ENCODE results near the gene HES6. TPM values are rescaled to one million over a fixed set of nuclear protein-coding genes. Genes with fewer than 3 reads are reported as not detected.

HES6 gene
- total and polyA plus RNA-seq, 2 experiments from 2014 or later, result 38.8 to 76.3 TPM

DNA sequence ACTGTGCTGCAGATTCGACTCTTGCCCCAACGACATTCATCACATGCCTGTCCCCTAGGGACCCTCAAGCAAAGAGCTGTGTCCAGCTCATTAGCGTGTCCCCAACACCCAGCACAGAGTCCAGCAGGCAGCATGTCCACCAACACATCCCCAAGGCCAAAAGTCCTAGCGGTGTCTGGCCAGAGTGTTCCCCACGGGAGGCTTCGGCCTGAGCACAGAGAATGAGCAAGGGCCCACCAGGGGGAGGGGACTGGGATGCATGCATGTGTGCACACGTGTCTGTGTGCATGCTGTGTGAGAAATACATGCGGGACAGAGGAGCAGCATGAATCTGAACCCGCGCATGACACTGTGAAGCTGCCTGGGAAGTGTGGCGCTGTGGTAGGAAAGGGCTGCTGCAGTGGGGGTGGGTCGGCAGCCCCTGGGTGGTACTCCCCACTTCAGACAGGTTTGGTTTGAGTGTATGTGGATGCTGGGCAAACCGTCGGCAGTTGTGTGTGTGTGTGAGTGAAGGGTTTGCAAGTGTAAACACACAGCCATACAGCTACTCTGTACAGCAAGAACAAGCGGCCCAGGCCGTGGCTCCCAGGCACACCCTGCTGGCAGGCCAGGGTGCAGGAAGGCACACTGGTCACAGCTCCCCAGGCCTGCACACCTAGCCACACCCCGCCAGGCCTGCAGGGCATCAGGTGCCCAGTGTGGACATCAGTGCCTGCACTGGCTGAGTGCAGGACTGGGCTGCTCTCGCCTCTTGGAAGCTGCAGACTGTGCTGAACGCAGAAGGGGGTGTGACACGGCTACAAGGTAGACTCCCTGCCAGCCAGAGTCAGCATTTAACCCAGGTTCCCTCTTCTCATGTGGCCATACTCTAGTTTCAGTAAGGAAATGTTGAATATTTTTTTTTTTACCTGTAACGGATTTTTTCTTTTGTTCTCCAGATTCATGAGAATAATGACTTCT is 19.5 kb upstream of the HES6 start:
- Histone ChIP-seq H3K79me2 (replicated peaks; ENCODE audit: insufficient read depth) (no peaks in the 10 kb centered on the region), H4K20me1 (replicated peaks; ENCODE audit: insufficient read depth) (0 out of 2 replicates have a peak, but pooled peaks cover 5% of the 10 kb centered on the region), H3K9me2 (ENCODE audit: insufficient read depth) (no peaks in the 10 kb centered on the region), H3K4me3 (no peak overlapping the region), H3K27ac (ENCODE audit: low read depth) (no peak overlapping the region), H3K27me3 (ENCODE audit: insufficient read depth) (no peaks in the 10 kb centered on the region), H3K4me1 (ENCODE audit: insufficient read depth) (no peaks in the 10 kb centered on the region), H3K36me3 (ENCODE audit: insufficient read depth) (no peaks in the 10 kb centered on the region), H3K4me2 (no peak overlapping the region), H2AFZ (no peak overlapping the region), H3F3A (replicated peaks; ENCODE audit: low read depth) (no peaks in the 10 kb centered on the region)
- no peaks in the 10 kb centered on the region for H3K9me3 Mint-ChIP-seq
- H3K4me3 Mint-ChIP-seq, result no peak overlapping the region; the same call in 2 of the 3 replicates
- peaks cover 6% of the 10 kb centered on the region for H3K27me3 Mint-ChIP-seq (ENCODE audit: insufficient read depth, low read depth, poor library complexity)
- no peak overlapping the region for H3K27ac Mint-ChIP-seq
- ATAC-seq (no peak), DNase-seq (ENCODE audit: low spot score) (no peak)
- peaks cover 14% of the 10 kb centered on the region for H3K36me3 Mint-ChIP-seq (ENCODE audit: low read depth)
- H3K4me1 Mint-ChIP-seq, result peaks cover 7% of the 10 kb centered on the region
- TF ChIP-seq, protein P1, sequence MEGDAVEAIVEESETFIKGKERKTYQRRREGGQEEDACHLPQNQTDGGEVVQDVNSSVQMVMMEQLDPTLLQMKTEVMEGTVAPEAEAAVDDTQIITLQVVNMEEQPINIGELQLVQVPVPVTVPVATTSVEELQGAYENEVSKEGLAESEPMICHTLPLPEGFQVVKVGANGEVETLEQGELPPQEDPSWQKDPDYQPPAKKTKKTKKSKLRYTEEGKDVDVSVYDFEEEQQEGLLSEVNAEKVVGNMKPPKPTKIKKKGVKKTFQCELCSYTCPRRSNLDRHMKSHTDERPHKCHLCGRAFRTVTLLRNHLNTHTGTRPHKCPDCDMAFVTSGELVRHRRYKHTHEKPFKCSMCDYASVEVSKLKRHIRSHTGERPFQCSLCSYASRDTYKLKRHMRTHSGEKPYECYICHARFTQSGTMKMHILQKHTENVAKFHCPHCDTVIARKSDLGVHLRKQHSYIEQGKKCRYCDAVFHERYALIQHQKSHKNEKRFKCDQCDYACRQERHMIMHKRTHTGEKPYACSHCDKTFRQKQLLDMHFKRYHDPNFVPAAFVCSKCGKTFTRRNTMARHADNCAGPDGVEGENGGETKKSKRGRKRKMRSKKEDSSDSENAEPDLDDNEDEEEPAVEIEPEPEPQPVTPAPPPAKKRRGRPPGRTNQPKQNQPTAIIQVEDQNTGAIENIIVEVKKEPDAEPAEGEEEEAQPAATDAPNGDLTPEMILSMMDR (conservative IDR thresholded peaks at IDR 0.05; ENCODE audit: low read depth in 2 of 2), result peak in 1 of 2 experiments; percentile 16; a peak in 1 of 4 replicates
- no peak for TF ChIP-seq JUNB (IDR thresholded peaks at IDR 0.05; ENCODE audit: unreplicated experiment)

DNA sequence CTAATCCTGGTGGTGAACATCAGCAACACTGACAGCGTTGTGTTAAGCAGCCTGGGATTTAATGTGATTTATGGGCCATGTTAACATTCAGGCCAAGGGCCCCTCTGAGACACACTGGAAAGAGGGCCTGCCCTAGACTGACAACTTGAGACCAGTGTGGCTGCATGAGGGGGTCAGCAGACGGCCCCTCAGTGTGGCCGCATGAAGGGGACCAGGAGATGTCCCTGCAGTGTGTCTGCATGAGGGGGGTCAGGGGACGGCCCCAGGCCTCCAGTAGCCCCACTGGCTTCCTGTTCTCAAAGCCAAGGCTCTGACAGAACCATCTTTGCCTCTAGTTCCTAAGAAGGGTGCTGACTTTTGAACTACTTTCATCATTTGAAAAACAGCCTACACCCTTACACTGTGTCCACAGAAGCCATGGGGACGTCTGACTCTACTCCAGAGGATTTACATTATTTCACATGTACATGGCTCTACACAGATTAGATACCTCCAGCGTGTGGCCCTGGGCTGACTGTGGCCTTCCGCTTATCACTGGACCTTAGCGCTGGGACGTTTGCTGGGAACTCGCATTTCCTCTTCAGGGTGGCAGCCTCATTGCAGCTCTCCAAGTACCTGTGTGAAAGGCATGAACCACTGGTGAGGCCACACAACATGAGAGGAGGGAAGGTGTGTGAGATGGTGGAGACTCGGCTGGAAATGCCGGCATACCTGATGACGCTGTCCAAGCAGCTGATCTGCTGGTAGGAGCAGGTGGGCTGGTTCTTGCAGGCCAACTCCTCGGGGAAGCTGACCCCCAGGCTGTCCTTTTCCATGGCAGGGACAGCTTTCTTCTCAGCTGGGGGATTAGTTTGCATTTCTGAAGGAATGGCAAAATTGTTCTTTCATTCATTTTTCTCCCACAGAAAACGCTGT is 18.2 kb upstream of the HES6 start:
- DNase-seq (ENCODE audit: low spot score) (no peak), ATAC-seq (no peak)
- TF ChIP-seq ZNF114 (CRISPR knock-in tag; IDR thresholded peaks at IDR 0.05) (no peak), CREB1 (CRISPR knock-in tag; IDR thresholded peaks at IDR 0.05; ENCODE audit: low read depth) (no peak), NANOG (IDR thresholded peaks at IDR 0.05; ENCODE audit: borderline replicate concordance) (no peak), EZH2phosphoT487 (IDR thresholded peaks at IDR 0.05; ENCODE audit: unreplicated experiment) (no peak)
- TF ChIP-seq, protein P2, sequence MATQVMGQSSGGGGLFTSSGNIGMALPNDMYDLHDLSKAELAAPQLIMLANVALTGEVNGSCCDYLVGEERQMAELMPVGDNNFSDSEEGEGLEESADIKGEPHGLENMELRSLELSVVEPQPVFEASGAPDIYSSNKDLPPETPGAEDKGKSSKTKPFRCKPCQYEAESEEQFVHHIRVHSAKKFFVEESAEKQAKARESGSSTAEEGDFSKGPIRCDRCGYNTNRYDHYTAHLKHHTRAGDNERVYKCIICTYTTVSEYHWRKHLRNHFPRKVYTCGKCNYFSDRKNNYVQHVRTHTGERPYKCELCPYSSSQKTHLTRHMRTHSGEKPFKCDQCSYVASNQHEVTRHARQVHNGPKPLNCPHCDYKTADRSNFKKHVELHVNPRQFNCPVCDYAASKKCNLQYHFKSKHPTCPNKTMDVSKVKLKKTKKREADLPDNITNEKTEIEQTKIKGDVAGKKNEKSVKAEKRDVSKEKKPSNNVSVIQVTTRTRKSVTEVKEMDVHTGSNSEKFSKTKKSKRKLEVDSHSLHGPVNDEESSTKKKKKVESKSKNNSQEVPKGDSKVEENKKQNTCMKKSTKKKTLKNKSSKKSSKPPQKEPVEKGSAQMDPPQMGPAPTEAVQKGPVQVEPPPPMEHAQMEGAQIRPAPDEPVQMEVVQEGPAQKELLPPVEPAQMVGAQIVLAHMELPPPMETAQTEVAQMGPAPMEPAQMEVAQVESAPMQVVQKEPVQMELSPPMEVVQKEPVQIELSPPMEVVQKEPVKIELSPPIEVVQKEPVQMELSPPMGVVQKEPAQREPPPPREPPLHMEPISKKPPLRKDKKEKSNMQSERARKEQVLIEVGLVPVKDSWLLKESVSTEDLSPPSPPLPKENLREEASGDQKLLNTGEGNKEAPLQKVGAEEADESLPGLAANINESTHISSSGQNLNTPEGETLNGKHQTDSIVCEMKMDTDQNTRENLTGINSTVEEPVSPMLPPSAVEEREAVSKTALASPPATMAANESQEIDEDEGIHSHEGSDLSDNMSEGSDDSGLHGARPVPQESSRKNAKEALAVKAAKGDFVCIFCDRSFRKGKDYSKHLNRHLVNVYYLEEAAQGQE (IDR thresholded peaks at IDR 0.05; ENCODE audit: unreplicated experiment), result no peak
- TF ChIP-seq, protein P3, sequence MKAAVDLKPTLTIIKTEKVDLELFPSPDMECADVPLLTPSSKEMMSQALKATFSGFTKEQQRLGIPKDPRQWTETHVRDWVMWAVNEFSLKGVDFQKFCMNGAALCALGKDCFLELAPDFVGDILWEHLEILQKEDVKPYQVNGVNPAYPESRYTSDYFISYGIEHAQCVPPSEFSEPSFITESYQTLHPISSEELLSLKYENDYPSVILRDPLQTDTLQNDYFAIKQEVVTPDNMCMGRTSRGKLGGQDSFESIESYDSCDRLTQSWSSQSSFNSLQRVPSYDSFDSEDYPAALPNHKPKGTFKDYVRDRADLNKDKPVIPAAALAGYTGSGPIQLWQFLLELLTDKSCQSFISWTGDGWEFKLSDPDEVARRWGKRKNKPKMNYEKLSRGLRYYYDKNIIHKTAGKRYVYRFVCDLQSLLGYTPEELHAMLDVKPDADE (IDR thresholded peaks at IDR 0.05), result no peak
- peaks cover 17% of the 10 kb centered on the region for H3K36me3 Mint-ChIP-seq (ENCODE audit: low read depth)
- Histone ChIP-seq H3K4me2 (no peak overlapping the region), H3K79me2 (replicated peaks; ENCODE audit: insufficient read depth) (no peaks in the 10 kb centered on the region), H3K4me1 (ENCODE audit: insufficient read depth) (no peaks in the 10 kb centered on the region), H2AFZ (no peak overlapping the region), H3K36me3 (ENCODE audit: insufficient read depth) (no peaks in the 10 kb centered on the region), H3F3A (replicated peaks; ENCODE audit: low read depth) (no peaks in the 10 kb centered on the region), H3K4me3 (no peak overlapping the region), H3K27me3 (ENCODE audit: insufficient read depth) (no peaks in the 10 kb centered on the region), H3K27ac (ENCODE audit: low read depth) (no peak overlapping the region), H4K20me1 (replicated peaks; ENCODE audit: insufficient read depth) (0 out of 2 replicates have a peak, but pooled peaks cover 3% of the 10 kb centered on the region), H3K9me2 (ENCODE audit: insufficient read depth) (no peaks in the 10 kb centered on the region)
- H3K27ac Mint-ChIP-seq, result no peak overlapping the region
- peaks cover 4% of the 10 kb centered on the region for H3K4me1 Mint-ChIP-seq
- H3K4me3 Mint-ChIP-seq, result no peak overlapping the region
- H3K27me3 Mint-ChIP-seq (ENCODE audit: insufficient read depth, low read depth, poor library complexity), result peaks cover 6% of the 10 kb centered on the region
- no peaks in the 10 kb centered on the region for H3K9me3 Mint-ChIP-seq

Measured in GM23338 (cell line).